ENCODE measurements around the gene DMTF1. TPM values are rescaled to one million over a fixed set of nuclear protein-coding genes. Genes with fewer than 3 reads are reported as not detected.
"Not testable (repeated sequence)": the region's sequence is repeated elsewhere in the genome, so short reads cannot be mapped to it uniquely, and the experiment has no call there.

The DMTF1 gene
- total and polyA plus RNA-seq, 2 of the 4 experiments (the other 2 are of a cell fraction), result 59.0 to 69.0 TPM

DNA sequence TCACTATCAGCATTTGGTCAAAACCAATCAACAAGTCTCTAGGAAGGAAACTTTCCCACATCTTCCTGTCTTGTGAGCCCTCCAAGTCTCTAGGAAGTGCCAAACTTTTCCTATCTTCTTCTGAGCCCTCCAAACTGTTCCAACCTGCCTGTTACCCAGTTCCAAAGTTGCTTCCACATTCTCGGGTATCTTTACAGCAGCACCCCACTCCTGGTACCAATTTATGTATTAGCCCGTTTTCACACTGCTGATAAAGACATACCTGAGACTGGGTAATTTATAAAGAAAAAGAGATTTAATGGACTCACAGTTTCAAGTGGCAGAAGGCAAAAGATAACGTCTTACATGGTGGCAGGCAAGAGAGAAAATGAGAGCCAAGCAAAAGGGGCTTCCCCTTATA, 53.4 kb downstream of the DMTF1 start:
- H3K4me1 ChIP-seq (ENCODE audit: control insufficient read depth, insufficient read depth, low read length); H2BK15ac ChIP-seq (ENCODE audit: low read depth, low read length); H4K5ac ChIP-seq (ENCODE audit: low read depth, low read length); CTCF ChIA-PET; H2BK120ac ChIP-seq (ENCODE audit: low read depth, low read length); H4K91ac ChIP-seq (ENCODE audit: insufficient read depth, low read depth, low read length); H3K9me1 ChIP-seq (ENCODE audit: insufficient read depth, low read length); H3K4ac ChIP-seq (ENCODE audit: low read depth, low read length); H4K8ac ChIP-seq (ENCODE audit: low read depth in 2 of 2, low read length in 2 of 2); H2AFZ ChIP-seq (replicated peaks; ENCODE audit: low read length, poor library complexity); DNase-seq; intact Hi-C loops (cut with micrococcal nuclease); H3K18ac ChIP-seq (ENCODE audit: low read depth, low read length); in situ Hi-C loops (cut with MboI; ENCODE audit: low sequenced_read_pairs); H3K14ac ChIP-seq (replicated peaks; ENCODE audit: low read depth, low read length); H3K4me2 ChIP-seq (ENCODE audit: low read depth, low read length); dilution Hi-C loops (cut with HindIII; ENCODE audit: low sequenced_read_pairs, unreplicated experiment); H3K9ac ChIP-seq (ENCODE audit: low read depth, low read length); H2BK5ac ChIP-seq (ENCODE audit: low read depth, low read length, poor library complexity, severe bottlenecking); H3K56ac ChIP-seq (ENCODE audit: extremely low read depth, insufficient read depth, low read length); ATAC-seq (ENCODE audit: low read depth); BruUV-seq (replicated peaks); H2BK20ac ChIP-seq (ENCODE audit: low read depth, low read length); H2AK5ac ChIP-seq (ENCODE audit: low read depth, low read length); H3K27me3 ChIP-seq (ENCODE audit: control insufficient read depth, insufficient read depth, low read length); H2AK9ac ChIP-seq (replicated peaks; ENCODE audit: low read depth, low read length, poor library complexity); H3K4me3 ChIP-seq (ENCODE audit: insufficient read depth, low read depth, low read length); POLR2A ChIA-PET (ENCODE audit: unreplicated experiment); H3K27ac ChIP-seq (ENCODE audit: insufficient read depth, low read length); H3K23ac ChIP-seq (ENCODE audit: low read depth, low read length): not testable (repeated sequence)
- WGBS, 2 experiments (ENCODE audit: extremely low coverage in 2 of 2, insufficient read length in 1 of 2), result no CpG with 5 or more reads among the region's 3 CpGs
- H4K20me1 ChIP-seq (ENCODE audit: insufficient read depth, low read length), result peaks cover 14% of the 10 kb centered on the region
- H3K36me3 ChIP-seq (ENCODE audit: control insufficient read depth, insufficient read depth, low read length), result peaks cover 12% of the 10 kb centered on the region; the same call in 1 of the 2 replicates
- H3K79me1 ChIP-seq (ENCODE audit: low read depth in 1 of 2, low read length in 2 of 2), result peaks cover 25 to 54% of the 10 kb centered on the region in 2 experiments
- peaks cover 14% of the 10 kb centered on the region for H3K9me3 ChIP-seq (ENCODE audit: control insufficient read depth, insufficient read depth, low read length)

Measured in IMR-90 (cell line).